HG03571 (cell line): ENCODE measurements around the gene ENTPD7.
"Not testable (repeated sequence)": the region's sequence is repeated elsewhere in the genome, so short reads cannot be mapped to it uniquely, and the experiment has no call there.

Experiments
- ATAC-seq: cut with Tn5 transposase; IDR thresholded peaks from one replicate; pipeline ENCODE4 v1.9.1; 2021; ENCODE audit not compliant: unreplicated experiment

The ENTPD7 gene

GRCh38 chr10:99682752-99683151 is 23.4 kb downstream of the ENTPD7 start:
- no peak for ATAC-seq

- ATAC-seq: peak; percentile 98
Measured at GRCh38 chr10:99685597-99685967, 26.3 kb downstream of the ENTPD7 start.

DNA sequence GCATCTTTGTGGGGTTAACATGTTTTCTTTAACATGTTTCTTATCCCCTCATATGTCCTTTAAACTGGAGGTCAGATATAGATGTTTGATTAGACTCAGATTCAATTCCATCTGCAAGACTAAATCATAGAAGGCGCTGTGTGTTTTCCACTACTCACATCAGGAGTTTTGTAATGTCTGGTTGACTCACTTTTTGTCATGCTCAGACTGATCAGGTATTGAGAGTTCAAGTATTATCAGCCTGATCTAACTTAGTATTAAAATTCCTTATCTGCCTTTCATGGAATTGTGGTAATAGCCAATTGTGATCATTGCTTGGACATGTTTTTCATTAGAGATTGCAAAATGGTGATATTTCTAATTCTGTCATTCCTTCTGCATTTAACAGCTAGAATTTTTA is 30.2 kb downstream of the ENTPD7 start:
- ATAC-seq: no peak

DNA sequence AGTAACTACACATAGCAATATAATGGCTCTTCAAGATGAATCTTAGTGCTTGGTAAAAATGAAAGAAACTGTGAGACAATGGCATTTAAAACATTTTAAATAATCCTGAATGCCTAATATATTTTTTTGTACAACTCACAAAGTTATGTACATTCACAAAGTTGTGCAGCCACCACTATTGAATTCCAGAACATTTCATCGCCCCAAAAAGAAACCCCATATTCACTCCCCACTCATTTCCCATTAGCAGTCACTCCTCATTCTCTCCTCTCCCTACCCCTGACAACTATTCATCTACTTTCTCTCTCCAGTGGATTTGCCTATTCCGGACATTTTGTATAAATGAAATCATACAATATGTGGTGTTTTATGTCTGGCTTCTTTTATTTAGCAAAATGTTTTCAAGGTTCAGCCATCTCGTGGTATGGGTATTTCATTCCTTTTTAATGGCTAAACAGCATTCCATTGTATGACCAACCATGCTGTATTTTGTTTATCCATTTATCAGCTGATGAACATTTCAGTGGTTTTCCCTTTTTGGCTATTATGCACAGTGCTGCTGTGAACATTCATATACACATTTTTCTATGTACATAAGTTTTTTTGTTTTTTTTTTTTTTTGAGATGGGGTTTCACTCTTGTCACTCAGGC is 34.7 kb downstream of the ENTPD7 start:
- ATAC-seq: no peak

GRCh38 chr10:99695761-99696160 is 36.5 kb downstream of the ENTPD7 start:
- no peak for ATAC-seq

- no peak for ATAC-seq
Measured at GRCh38 chr10:99698504-99699080, 39.3 kb downstream of the ENTPD7 start.

- ATAC-seq: no peak
Measured at GRCh38 chr10:99700649-99701048, 41.3 kb downstream of the ENTPD7 start.

GRCh38 chr10:99708428-99709012 is 49.2 kb downstream of the ENTPD7 start:
- ATAC-seq: no peak

GRCh38 chr10:99709480-99710229 is 50.3 kb downstream of the ENTPD7 start:
- ATAC-seq: peak; percentile 82

DNA sequence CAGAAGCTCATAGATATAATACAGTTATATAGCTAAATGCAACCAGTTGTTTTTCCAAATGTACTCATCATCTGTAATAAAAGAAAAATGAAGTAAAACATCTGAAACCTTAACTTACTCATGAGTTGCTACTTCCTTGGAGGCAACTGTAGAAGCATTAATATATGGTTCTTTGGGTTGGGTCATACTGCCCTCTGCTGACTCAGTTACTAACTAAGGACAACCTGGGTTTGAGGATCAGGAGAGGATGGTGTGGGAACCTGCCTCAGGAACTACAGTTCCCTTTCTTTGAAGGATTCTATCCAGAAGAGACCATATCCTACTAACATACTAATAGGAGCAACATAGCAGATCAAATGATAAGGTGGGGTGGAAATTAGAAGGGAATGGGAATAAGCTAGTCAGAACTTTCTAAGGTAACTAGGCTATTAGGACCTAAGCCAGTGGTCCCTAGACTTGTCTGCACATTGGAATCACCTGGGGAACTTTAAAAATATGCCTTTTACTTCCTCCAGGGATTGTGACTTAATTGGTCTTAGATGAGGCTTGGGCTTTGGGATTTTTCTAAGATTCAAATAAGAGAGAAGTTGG is 51.9 kb downstream of the ENTPD7 start:
- no peak for ATAC-seq

GRCh38 chr10:99714446-99714845 is 55.1 kb downstream of the ENTPD7 start:
- no peak for ATAC-seq

- ATAC-seq: no peak
Measured at GRCh38 chr10:99720387-99720786, 61.1 kb downstream of the ENTPD7 start.

DNA sequence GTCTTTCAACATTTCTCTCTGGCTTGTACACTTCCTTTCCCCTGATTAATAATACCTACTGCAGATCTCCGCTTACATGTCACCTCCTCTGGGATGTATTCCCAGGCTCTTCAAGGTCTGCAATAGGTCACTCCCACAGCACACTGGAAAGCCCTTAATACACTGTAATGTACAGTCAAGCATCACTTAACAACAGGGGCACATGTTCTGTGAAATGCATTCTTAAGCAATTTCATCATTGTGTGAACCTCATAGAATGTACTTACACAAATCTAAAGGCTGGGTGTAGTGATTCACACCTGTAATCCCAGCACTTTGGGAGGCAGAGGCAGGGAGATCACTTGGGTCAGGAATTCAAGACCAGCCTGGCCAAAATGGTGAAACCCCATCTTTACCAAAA is 70.7 kb downstream of the ENTPD7 start:
- no peak for ATAC-seq

DNA sequence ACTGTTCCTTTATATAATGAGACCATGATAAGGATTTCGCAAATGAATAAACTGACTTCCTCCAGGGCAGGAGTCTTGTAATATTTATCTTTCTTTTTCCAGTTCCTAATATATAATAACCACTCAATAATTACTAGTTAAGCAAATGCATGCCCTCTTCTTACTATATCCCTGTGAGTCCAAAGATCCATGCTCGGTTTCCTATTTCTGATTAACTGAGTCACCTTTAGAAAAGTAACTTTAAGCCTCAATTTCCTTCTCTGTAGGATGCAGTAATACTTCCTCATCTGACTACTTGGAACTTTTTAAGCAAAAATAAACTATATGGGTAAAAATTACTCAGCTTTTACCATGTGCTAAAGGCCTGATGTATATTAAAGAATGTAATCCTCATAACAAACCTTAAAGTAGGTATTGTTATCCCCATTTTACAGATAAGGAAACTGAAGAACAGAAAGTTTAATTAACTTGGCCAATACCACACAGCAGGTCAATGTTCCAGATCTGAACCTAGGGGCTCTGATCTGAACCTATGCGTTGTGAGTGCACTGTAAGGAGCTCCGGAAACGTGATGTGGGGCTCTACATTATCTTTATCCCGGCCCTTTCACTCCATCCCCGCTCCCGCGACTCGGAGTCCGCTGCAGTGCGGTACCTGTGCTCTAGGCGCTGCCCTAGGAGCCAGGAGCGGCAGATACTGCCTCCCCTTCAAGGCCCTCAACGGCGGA is 72.2 kb downstream of the ENTPD7 start:
- peak; percentile 30 for ATAC-seq

DNA sequence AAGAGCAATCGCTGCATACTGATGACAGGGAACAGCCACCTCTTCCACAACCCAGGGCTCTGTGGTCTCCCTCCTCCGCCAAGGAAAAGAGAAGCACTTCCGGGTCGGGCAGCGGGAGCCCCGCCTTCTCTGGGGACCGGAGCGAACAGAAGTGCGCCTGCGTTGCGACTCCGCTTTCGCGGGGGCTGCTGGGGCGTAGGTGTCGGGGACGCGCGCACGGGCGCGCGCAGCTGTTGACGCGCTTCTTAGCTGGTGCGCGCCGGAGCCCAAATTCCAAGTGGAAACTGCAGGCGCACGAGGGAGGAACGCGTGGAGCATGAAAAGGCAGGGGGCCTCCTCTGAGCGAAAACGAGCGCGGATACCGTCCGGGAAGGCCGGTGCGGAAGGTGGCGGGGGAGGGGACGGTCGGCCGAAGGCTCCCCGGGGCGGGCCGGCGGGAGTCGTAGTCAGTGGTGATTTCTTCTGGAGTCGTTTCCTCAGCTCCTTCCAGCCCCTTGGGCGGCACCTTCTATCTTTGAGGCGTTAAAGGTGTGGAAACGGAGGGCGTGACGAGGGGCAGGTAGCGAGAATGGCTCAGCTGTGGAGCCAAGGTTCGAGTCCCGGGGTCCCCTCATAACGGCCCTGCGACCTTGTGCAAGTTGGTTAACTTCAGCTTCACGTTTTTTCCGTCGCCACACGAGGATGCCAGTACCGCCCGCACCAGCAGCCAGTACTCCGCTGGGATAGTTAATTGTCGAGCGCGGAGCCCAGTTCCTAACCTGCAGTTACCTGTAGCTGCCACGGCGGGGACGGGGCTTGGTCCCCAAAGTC is 72.9 kb downstream of the ENTPD7 start, which contains the start of the genes COX15 and CUTC:
Gene COX15, minus strand, starts transcription at position 95 of the 810 bp plus-strand sequence. Its CDS starts 78 bp downstream, at position 17.
Gene CUTC, plus strand, starts transcription at position 202 of the 810 bp plus-strand sequence. Its CDS starts 115 bp downstream, at position 317.
- ATAC-seq: peak; percentile 87

DNA sequence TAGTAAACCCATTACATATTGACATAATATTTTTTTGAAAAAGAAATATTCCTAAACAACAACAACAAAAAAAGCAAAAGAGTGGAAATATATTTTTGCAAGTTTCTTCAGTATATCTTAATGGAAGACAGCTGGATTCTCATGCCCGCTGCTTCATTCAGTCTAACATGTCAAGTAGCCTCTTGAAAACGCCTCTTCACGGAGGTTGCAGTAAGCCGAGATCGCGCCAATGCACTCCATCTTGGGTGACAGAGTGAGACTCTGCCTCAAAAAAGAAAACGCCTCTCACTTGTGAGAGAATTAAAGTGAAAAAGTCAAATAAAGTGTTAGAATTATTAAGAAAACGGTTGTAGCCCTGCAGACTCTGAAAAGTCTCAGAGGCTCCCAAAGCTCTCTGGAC is 74.1 kb downstream of the ENTPD7 start:
- ATAC-seq: no peak

- ATAC-seq: not testable (repeated sequence)
Measured at GRCh38 chr10:99734111-99734510, 74.8 kb downstream of the ENTPD7 start.

- no peak for ATAC-seq
Measured at GRCh38 chr10:99740260-99740659, 81.0 kb downstream of the ENTPD7 start.

- ATAC-seq: no peak
Measured at GRCh38 chr10:99740933-99741559, 81.7 kb downstream of the ENTPD7 start.
